ENCODE measurements around the gene PDZD2. TPM values are rescaled to one million over a fixed set of nuclear protein-coding genes. Genes with fewer than 3 reads are reported as not detected.

Gene PDZD2
- total and polyA plus RNA-seq, 2 experiments from 2014 or later, result 0.21 TPM; not detected in 1

DNA sequence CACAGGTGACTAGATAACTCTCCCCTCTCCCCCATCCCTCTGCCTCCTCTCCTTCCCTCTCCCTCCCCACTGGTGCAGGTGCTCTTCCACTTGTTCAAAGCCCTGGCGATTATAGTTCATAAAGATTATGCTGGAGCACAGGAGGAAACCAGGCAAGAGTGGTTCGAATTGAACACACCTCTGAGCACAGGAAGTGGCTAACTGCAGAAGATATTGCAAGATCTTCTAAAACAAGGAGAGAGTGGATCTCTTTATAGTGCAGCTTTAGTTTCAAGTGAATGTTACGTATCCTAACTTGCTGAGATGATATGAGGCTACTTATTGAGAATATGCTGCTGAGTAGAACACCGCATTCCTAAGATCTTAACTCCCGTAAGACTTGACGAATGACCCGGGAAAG is 356.8 kb downstream of the PDZD2 start:
- no peak overlapping the region for H2AFZ ChIP-seq

DNA sequence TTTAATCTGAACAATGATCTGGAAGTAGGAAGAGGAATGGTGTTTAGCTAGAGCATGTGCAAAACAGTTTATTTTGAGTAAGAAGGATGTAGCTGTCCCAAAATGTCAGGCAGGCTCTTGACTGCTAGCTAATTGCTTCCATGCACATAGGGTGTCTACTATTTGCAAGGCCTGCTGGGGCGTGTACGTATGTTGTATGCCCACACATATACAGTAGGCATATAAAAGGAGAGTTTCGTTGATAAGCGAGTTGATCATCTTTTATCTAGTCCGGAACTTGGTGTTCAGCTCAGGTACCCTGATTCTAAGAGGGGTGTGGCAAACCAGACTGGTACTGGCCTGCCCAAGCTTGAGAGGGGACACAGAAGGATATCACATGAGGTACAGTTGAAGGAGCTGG is 358.0 kb downstream of the PDZD2 start:
- 94 to 96% methylated on average over 5 of the region's 5 CpGs for WGBS, 2 experiments (ENCODE audit: low coverage in 1 of 2, low lambda C conversion rate in 2 of 2, missing lambda C conversion rate in 2 of 2)
- no peaks in the 10 kb centered on the region for H3K9me3 ChIP-seq (ENCODE audit: low read depth)
- no peaks in the 10 kb centered on the region for H3K9me2 ChIP-seq (ENCODE audit: insufficient read depth)
- peaks cover 15% of the 10 kb centered on the region; the same call in 1 of the 2 replicates for H3K27me3 ChIP-seq (replicated peaks; ENCODE audit: insufficient read depth)
- DNase-seq, result no peak
- no peak overlapping the region for H3K4me3 ChIP-seq
- no peak overlapping the region for H3K4me2 ChIP-seq (ENCODE audit: unreplicated experiment)
- no peak overlapping the region for H2AFZ ChIP-seq
- no peaks in the 10 kb centered on the region for H3K36me3 ChIP-seq (ENCODE audit: low read depth)
- no peak overlapping the region for H3K27ac ChIP-seq
- H3K79me2 ChIP-seq (ENCODE audit: insufficient read depth), result no peaks in the 10 kb centered on the region
- no peaks in the 10 kb centered on the region for H4K20me1 ChIP-seq (ENCODE audit: insufficient read depth)
- no peak overlapping the region for H3K9ac ChIP-seq
- H3K4me1 ChIP-seq (ENCODE audit: insufficient read depth), result peaks cover 11% of the 10 kb centered on the region
- in situ Hi-C loops (cut with MboI), result no loop called here
- H3F3A ChIP-seq (ENCODE audit: insufficient read depth), result no peaks in the 10 kb centered on the region; the same call in 1 of the 2 replicates
- TF ChIP-seq EZH2 (IDR thresholded peaks at IDR 0.05; ENCODE audit: insufficient read depth, poor library complexity, severe bottlenecking) (no peak), EZH2phosphoT487 (IDR thresholded peaks at IDR 0.05; ENCODE audit: insufficient read depth, low read depth) (no peak)

More for the DNA sequence above, 356.8 kb downstream of the PDZD2 start:
- H4K20me1 ChIP-seq (ENCODE audit: insufficient read depth), result no peaks in the 10 kb centered on the region
- H3K4me2 ChIP-seq (ENCODE audit: unreplicated experiment), result no peak overlapping the region
- TF ChIP-seq EZH2phosphoT487 (IDR thresholded peaks at IDR 0.05; ENCODE audit: insufficient read depth, low read depth) (no peak), EZH2 (IDR thresholded peaks at IDR 0.05; ENCODE audit: insufficient read depth, poor library complexity, severe bottlenecking) (no peak)
- H3F3A ChIP-seq (ENCODE audit: insufficient read depth), result peaks cover 6% of the 10 kb centered on the region
- H3K27me3 ChIP-seq (replicated peaks; ENCODE audit: insufficient read depth), result peaks cover 15% of the 10 kb centered on the region; the same call in 1 of the 2 replicates
- H3K4me3 ChIP-seq, result no peak overlapping the region
- no peaks in the 10 kb centered on the region for H3K36me3 ChIP-seq (ENCODE audit: low read depth)
- DNase-seq, result no peak
- H3K9me2 ChIP-seq (ENCODE audit: insufficient read depth), result no peaks in the 10 kb centered on the region
- H3K4me1 ChIP-seq (ENCODE audit: insufficient read depth), result peaks cover 16% of the 10 kb centered on the region
- in situ Hi-C loops (cut with MboI), result no loop called here
- no peak overlapping the region for H3K9ac ChIP-seq
- no peaks in the 10 kb centered on the region for H3K79me2 ChIP-seq (ENCODE audit: insufficient read depth)
- 83 to 91% methylated on average over 7 of the region's 7 CpGs for WGBS, 2 experiments (ENCODE audit: low coverage in 1 of 2, low lambda C conversion rate in 2 of 2, missing lambda C conversion rate in 2 of 2)
- no peaks in the 10 kb centered on the region for H3K9me3 ChIP-seq (ENCODE audit: low read depth)
- no peak overlapping the region for H3K27ac ChIP-seq

DNA sequence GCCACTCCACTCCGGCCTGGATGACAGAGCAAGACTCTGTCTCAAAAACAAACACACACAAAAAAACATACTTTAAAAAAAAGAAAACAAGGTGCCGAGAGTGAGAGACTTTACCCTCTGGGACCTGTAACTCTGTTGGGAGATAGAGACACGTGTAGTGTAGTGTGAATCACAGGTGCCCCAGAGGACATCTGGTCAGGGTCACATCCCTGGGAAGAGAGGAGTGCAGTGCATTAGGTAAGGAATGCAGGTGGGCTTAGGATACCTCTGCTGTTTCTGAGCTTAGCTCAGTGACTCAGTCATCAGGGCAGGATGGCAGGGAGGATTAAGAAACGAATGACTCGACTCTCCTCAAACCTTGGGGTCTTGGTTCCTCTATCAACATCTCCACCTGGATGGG is 360.5 kb downstream of the PDZD2 start:
- no peak for DNase-seq
- WGBS, 2 experiments (ENCODE audit: low coverage in 1 of 2, low lambda C conversion rate in 2 of 2, missing lambda C conversion rate in 2 of 2), result 66 to 74% methylated on average over 5 of the region's 5 CpGs
- Histone ChIP-seq H3K4me3 (no peak overlapping the region), H3F3A (ENCODE audit: insufficient read depth) (no peaks in the 10 kb centered on the region), H3K4me1 (ENCODE audit: insufficient read depth) (no peaks in the 10 kb centered on the region), H4K20me1 (ENCODE audit: insufficient read depth) (no peaks in the 10 kb centered on the region), H3K27me3 (replicated peaks; ENCODE audit: insufficient read depth) (peaks cover 15% of the 10 kb centered on the region; the same call in 1 of the 2 replicates), H3K36me3 (ENCODE audit: low read depth) (no peaks in the 10 kb centered on the region), H3K4me2 (ENCODE audit: unreplicated experiment) (no peak overlapping the region), H3K9me2 (ENCODE audit: insufficient read depth) (no peaks in the 10 kb centered on the region), H2AFZ (no peak overlapping the region), H3K9me3 (ENCODE audit: low read depth) (no peaks in the 10 kb centered on the region), H3K79me2 (ENCODE audit: insufficient read depth) (no peaks in the 10 kb centered on the region), H3K9ac (no peak overlapping the region), H3K27ac (no peak overlapping the region)
- in situ Hi-C loops (cut with MboI), result no loop called here
- TF ChIP-seq EZH2 (IDR thresholded peaks at IDR 0.05; ENCODE audit: insufficient read depth, poor library complexity, severe bottlenecking) (no peak), EZH2phosphoT487 (IDR thresholded peaks at IDR 0.05; ENCODE audit: insufficient read depth, low read depth) (no peak)

DNA sequence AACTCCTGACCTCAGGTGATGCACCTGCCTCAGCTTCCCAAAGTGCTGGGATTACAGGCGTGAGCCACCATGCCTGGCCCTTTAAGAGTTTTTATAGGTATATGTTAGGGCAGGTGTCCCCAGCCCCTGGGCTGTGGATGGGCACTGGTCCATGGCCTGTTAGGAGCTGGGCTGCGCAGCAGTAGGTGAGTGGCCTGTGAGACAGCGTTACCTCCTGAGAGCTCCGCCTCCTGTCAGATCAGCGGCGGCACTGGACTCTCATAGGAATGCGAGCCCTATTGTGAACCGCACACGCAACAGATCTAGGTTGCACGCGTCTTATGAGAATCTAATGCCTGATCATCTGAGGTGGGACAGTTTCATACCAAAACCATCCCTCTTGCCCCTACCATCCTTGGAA is 361.8 kb downstream of the PDZD2 start:
- 90 to 92% methylated on average over 11 of the region's 11 CpGs for WGBS, 2 experiments (ENCODE audit: low coverage in 1 of 2, low lambda C conversion rate in 2 of 2, missing lambda C conversion rate in 2 of 2)
- no peak overlapping the region for H2AFZ ChIP-seq
- H3K4me3 ChIP-seq, result no peak overlapping the region
- H3K79me2 ChIP-seq (ENCODE audit: insufficient read depth), result no peaks in the 10 kb centered on the region
- no peaks in the 10 kb centered on the region for H3K36me3 ChIP-seq (ENCODE audit: low read depth)
- no peaks in the 10 kb centered on the region for H3K4me1 ChIP-seq (ENCODE audit: insufficient read depth)
- in situ Hi-C loops (cut with MboI), result no loop called here
- no peaks in the 10 kb centered on the region for H3K9me3 ChIP-seq (ENCODE audit: low read depth)
- no peaks in the 10 kb centered on the region for H3F3A ChIP-seq (ENCODE audit: insufficient read depth)
- TF ChIP-seq EZH2 (IDR thresholded peaks at IDR 0.05; ENCODE audit: insufficient read depth, poor library complexity, severe bottlenecking) (no peak), EZH2phosphoT487 (IDR thresholded peaks at IDR 0.05; ENCODE audit: insufficient read depth, low read depth) (no peak)
- H4K20me1 ChIP-seq (ENCODE audit: insufficient read depth), result no peaks in the 10 kb centered on the region
- peaks cover 15% of the 10 kb centered on the region; the same call in 1 of the 2 replicates for H3K27me3 ChIP-seq (replicated peaks; ENCODE audit: insufficient read depth)
- no peak for DNase-seq
- H3K4me2 ChIP-seq (ENCODE audit: unreplicated experiment), result no peak overlapping the region
- H3K9ac ChIP-seq, result no peak overlapping the region
- H3K9me2 ChIP-seq (ENCODE audit: insufficient read depth), result no peaks in the 10 kb centered on the region
- H3K27ac ChIP-seq, result no peak overlapping the region

DNA sequence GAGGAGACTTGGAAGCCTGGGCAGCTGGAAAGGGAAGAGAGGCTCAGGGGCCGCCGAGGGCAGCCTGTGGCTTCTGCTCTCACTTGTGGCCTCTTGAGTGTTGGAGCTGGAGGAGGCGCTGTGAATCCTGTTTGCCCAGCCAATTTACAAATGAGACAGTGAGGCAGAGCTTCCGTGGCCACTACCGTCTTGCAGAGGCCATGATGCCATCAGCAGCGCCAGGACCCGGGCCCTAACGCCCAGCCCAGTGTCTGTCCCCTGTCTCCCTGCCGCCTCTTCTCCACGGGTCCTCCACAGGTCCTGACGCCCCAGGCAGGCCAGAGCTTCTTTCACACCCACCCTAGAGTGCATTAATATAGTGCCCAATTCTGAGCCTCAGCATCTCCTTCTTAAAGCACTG is 362.4 kb downstream of the PDZD2 start:
- Histone ChIP-seq H4K20me1 (ENCODE audit: insufficient read depth) (no peaks in the 10 kb centered on the region), H3K27ac (no peak overlapping the region), H3K4me3 (no peak overlapping the region), H3K4me1 (ENCODE audit: insufficient read depth) (no peaks in the 10 kb centered on the region), H3K9me2 (ENCODE audit: insufficient read depth) (no peaks in the 10 kb centered on the region), H3K9me3 (ENCODE audit: low read depth) (no peaks in the 10 kb centered on the region), H3K27me3 (replicated peaks; ENCODE audit: insufficient read depth) (peaks cover 15% of the 10 kb centered on the region; the same call in 1 of the 2 replicates), H3K36me3 (ENCODE audit: low read depth) (no peaks in the 10 kb centered on the region), H3K79me2 (ENCODE audit: insufficient read depth) (no peaks in the 10 kb centered on the region), H2AFZ (no peak overlapping the region), H3F3A (ENCODE audit: insufficient read depth) (no peaks in the 10 kb centered on the region), H3K9ac (no peak overlapping the region), H3K4me2 (ENCODE audit: unreplicated experiment) (no peak overlapping the region)
- TF ChIP-seq EZH2 (IDR thresholded peaks at IDR 0.05; ENCODE audit: insufficient read depth, poor library complexity, severe bottlenecking) (no peak), EZH2phosphoT487 (IDR thresholded peaks at IDR 0.05; ENCODE audit: insufficient read depth, low read depth) (no peak)
- in situ Hi-C loops (cut with MboI), result no loop called here
- 82 to 85% methylated on average over 11 of the region's 11 CpGs for WGBS, 2 experiments (ENCODE audit: low coverage in 1 of 2, low lambda C conversion rate in 2 of 2, missing lambda C conversion rate in 2 of 2)
- no peak for DNase-seq
